Loucy (cell line): Measurements from ENCODE around the gene PALD1.

ENCODE experiments used
- EZH2phosphoT487 ChIP-seq: fragments of 200-600 bp; IDR thresholded peaks from 2 replicates; pipeline ENCODE4 v1.6.1; 2018; ENCODE audit warnings: antibody characterized with exemption, mild to moderate bottlenecking, moderate library complexity, borderline replicate concordance
- TF ChIP-seq, protein P1 (sequence below): fragments of 200-600 bp; sonication (generic); conservative IDR thresholded peaks from 2 replicates; pipeline ENCODE4 v1.5.1; 2014; ENCODE audit warnings: mild to moderate bottlenecking, antibody characterized with exemption, low read length

DNA sequence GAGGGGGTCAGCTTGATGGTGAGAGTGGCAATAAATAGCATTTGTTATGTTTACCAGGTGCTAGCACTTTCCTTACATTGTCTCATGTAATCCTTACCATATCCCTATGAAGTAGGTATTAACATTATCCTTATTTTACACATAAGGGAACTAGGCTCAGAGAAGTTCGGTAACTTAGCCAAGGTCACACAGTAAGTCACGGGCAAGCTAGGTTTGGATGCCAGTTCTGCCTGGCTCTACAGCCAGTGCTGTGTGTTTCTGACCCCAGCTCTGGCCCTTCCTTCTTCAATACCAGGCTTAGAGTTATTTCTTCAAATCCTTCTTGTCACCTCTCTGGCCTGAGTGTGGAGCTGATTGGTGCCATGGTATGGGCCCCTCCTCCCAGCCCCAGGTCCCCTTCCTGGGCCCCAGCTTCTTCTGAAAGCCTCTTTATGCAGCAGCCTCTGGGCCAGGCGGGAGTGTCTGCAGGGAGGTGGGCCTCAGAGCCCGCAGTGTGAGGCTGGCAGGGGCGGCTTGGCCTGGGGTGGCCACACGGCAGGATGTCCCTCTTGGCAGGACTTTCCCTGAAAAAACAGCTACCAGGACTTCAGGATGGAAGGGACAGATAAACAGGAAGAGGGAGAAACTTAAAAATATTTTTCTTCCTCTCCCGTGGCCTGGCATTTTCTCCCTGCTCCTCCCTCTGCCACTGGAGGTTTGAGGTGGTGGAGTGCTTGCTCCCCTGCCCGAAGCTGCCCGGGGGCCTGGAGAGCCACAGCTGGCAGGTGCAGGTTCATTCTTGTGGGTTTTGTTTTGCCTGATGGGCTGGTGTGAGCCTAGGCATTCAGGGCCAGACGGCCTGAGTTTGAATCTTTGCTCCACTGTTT, 20.6 kb downstream of the PALD1 start:
- TF ChIP-seq, protein P1, sequence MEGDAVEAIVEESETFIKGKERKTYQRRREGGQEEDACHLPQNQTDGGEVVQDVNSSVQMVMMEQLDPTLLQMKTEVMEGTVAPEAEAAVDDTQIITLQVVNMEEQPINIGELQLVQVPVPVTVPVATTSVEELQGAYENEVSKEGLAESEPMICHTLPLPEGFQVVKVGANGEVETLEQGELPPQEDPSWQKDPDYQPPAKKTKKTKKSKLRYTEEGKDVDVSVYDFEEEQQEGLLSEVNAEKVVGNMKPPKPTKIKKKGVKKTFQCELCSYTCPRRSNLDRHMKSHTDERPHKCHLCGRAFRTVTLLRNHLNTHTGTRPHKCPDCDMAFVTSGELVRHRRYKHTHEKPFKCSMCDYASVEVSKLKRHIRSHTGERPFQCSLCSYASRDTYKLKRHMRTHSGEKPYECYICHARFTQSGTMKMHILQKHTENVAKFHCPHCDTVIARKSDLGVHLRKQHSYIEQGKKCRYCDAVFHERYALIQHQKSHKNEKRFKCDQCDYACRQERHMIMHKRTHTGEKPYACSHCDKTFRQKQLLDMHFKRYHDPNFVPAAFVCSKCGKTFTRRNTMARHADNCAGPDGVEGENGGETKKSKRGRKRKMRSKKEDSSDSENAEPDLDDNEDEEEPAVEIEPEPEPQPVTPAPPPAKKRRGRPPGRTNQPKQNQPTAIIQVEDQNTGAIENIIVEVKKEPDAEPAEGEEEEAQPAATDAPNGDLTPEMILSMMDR: no peak
- TF ChIP-seq EZH2phosphoT487: no peak
